Duodenal mucosa (tissue), 2 donors: ENCODE results near the gene AMPD1.

Experiments used
- H3K27ac ChIP-seq: one replicate; pipeline ENCODE4 v1.7.0; 2013; ENCODE audit warnings: low read depth, low read length
- H3K27me3 ChIP-seq, 2 donors: one replicate each; pipeline ENCODE4 v1.7.0; 2013; ENCODE audit warnings: low read length in 2 of 2, control low read depth in 1 of 2; ENCODE audit not compliant: insufficient read depth in 2 of 2, control insufficient read depth in 1 of 2
- H3K36me3 ChIP-seq, 2 donors: one replicate each; pipeline ENCODE4 v1.7.0; 2013; ENCODE audit warnings: low read length in 2 of 2, control low read depth in 1 of 2; ENCODE audit not compliant: insufficient read depth in 2 of 2, control insufficient read depth in 1 of 2
- H3K4me1 ChIP-seq, 2 donors: one replicate each; pipeline ENCODE4 v1.7.0; 2013; ENCODE audit warnings: low read length in 2 of 2, control low read depth in 1 of 2; ENCODE audit not compliant: insufficient read depth in 2 of 2, control insufficient read depth in 1 of 2
- H3K4me3 ChIP-seq, 2 donors: one replicate each; pipeline ENCODE4 v1.7.0; 2013; ENCODE audit warnings: low read length in 2 of 2, low read depth in 1 of 2
- H3K9ac ChIP-seq, 2 donors: one replicate each; pipeline ENCODE4 v1.7.0; 2013; ENCODE audit warnings: low read length in 2 of 2, low read depth in 1 of 2
- H3K9me3 ChIP-seq, 2 donors: one replicate each; pipeline ENCODE4 v1.7.0; 2013; ENCODE audit warnings: low read length in 2 of 2, control low read depth in 1 of 2; ENCODE audit not compliant: control insufficient read depth in 1 of 2

AMPD1 gene

GRCh38 chr1:114651893-114652292, 43.5 kb downstream of the AMPD1 start:
- no peaks in the 10 kb centered on the region for H3K9me3 ChIP-seq
- H3K27ac ChIP-seq: no peak overlapping the region
- no peaks in the 10 kb centered on the region for H3K27me3 ChIP-seq
- no peak overlapping the region for H3K4me3 ChIP-seq
- no peak overlapping the region for H3K9ac ChIP-seq
- no peaks in the 10 kb centered on the region for H3K4me1 ChIP-seq
- no peaks in the 10 kb centered on the region for H3K36me3 ChIP-seq

DNA sequence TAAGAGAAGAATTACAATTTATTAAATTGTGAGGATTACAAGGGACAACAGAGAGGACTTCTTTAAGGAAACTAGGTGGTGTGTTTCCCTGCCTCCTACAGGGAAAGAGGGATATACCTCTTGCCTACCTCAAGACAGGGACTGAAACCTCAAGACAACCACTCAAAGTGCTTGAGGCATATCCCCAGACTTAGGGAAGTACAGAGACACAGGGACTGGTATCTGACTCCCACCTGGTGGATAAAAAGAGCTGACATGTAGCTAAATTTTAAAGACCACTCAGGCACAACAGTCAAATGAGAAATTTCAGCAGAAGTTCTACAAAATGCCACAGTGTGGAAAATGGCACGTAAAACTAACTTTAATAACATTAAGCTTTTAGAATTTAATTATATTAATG, 46.8 kb downstream of the AMPD1 start:
- Histone ChIP-seq H3K36me3 (no peaks in the 10 kb centered on the region), H3K9me3 (no peaks in the 10 kb centered on the region), H3K9ac (no peak overlapping the region), H3K27me3 (no peaks in the 10 kb centered on the region), H3K27ac (no peak overlapping the region), H3K4me3 (no peak overlapping the region), H3K4me1 (no peaks in the 10 kb centered on the region)

GRCh38 chr1:114641377-114641776, 54.0 kb downstream of the AMPD1 start:
- Histone ChIP-seq H3K9me3 (no peaks in the 10 kb centered on the region), H3K4me3 (no peak overlapping the region), H3K9ac (no peak overlapping the region), H3K27ac (no peak overlapping the region), H3K36me3 (no peaks in the 10 kb centered on the region), H3K4me1 (no peaks in the 10 kb centered on the region), H3K27me3 (no peaks in the 10 kb centered on the region)

- Histone ChIP-seq H3K27ac (no peak overlapping the region), H3K9me3 (no peaks in the 10 kb centered on the region)
Observed at GRCh38 chr1:114638910-114639309, 56.4 kb downstream of the AMPD1 start.

DNA sequence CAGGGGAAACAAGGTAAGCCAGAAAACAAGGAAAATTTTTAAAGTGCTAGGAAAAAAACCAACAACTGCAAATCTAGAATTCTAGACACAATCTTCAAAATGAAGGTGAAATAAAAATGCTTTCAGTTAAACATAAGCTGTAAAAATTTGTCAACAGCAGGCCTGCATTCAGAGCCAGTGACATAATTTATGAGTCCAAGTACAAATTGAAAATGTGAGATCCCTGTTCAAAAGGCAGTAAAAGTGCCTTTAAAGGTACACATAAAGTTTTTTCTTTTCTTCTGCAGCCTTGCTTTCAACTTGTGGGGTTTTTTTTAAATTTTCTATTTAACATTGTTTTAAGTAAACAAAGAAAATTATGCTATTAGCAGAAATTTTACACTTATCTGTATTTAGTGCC, 62.9 kb downstream of the AMPD1 start:
- Histone ChIP-seq H3K4me3 (no peak overlapping the region), H3K27ac (no peak overlapping the region), H3K27me3 (no peaks in the 10 kb centered on the region), H3K36me3 (no peaks in the 10 kb centered on the region), H3K9ac (no peak overlapping the region), H3K4me1 (no peaks in the 10 kb centered on the region), H3K9me3 (no peaks in the 10 kb centered on the region)

More at GRCh38 chr1:114638910-114639309, 56.4 kb downstream of the AMPD1 start:
- Histone ChIP-seq H3K36me3 (no peaks in the 10 kb centered on the region), H3K9ac (no peak overlapping the region), H3K4me1 (no peaks in the 10 kb centered on the region), H3K27me3 (no peaks in the 10 kb centered on the region), H3K4me3 (no peak overlapping the region)

- no peak overlapping the region for H3K27ac ChIP-seq
- no peaks in the 10 kb centered on the region for H3K27me3 ChIP-seq
- no peaks in the 10 kb centered on the region for H3K9me3 ChIP-seq
- H3K9ac ChIP-seq: no peak overlapping the region
- H3K4me1 ChIP-seq: no peaks in the 10 kb centered on the region
- no peak overlapping the region for H3K4me3 ChIP-seq
- H3K36me3 ChIP-seq: no peaks in the 10 kb centered on the region
Observed at GRCh38 chr1:114627107-114627506, 68.2 kb downstream of the AMPD1 start.

DNA sequence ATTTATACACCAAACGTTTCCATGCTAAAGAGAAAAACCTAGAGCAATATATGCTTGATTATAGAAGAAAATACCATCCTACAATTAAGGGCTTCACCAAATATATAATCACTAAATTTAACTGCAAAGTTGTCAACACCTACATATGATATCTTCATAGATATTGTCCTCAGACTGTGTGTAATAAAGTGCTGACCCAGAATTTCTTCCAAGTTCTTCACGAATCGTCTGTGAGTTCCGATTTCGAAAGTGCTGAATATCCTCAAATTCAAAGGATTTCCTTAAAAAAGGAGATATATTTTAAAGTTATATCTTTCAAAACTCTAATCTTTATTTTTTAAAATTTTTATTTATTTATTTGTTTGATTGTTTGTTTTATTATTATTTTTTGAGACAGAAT, 72.0 kb downstream of the AMPD1 start:
- Histone ChIP-seq H3K9ac (no peak overlapping the region), H3K27ac (no peak overlapping the region), H3K27me3 (no peaks in the 10 kb centered on the region), H3K36me3 (no peaks in the 10 kb centered on the region), H3K9me3 (no peaks in the 10 kb centered on the region), H3K4me3 (no peak overlapping the region), H3K4me1 (no peaks in the 10 kb centered on the region)
